HL-60 (cell line): ENCODE results near the gene BAZ1B.

Experiments used
- DNase-seq, 2 experiments: peaks; one replicate each; pipeline ENCODE4 v3.0.0-alpha.2; 2010 to 2020; ENCODE audit warnings: low read depth in 1 of 2, low spot score in 1 of 2
- H3K27ac ChIP-seq: fragments of 250-450 bp; sonication (Bioruptor Pico); replicated peaks from 2 replicates; pipeline ENCODE4 v1.5.1; 2020; ENCODE audit warnings: mild to moderate bottlenecking, moderate library complexity
- H3K27me3 ChIP-seq: fragments of 250-450 bp; sonication (Bioruptor Pico); 2 replicates; pipeline ENCODE4 v1.5.1; 2021; ENCODE audit warnings: mild to moderate bottlenecking, moderate library complexity; ENCODE audit not compliant: insufficient read depth, poor library complexity, severe bottlenecking
- H3K4me3 ChIP-seq: replicated peaks from 2 replicates; pipeline ENCODE4 v1.5.1; 2011; ENCODE audit warnings: mild to moderate bottlenecking, control low read depth, low read length; ENCODE audit not compliant: insufficient read depth
- GABPA ChIP-seq: IDR thresholded peaks from 2 replicates; pipeline ENCODE4 v1.6.1; 2012; ENCODE audit warnings: low read depth
- POLR2AphosphoS5 ChIP-seq: IDR thresholded peaks from 2 replicates; pipeline ENCODE4 v1.6.1; 2012; ENCODE audit warnings: low read depth
- SPI1 ChIP-seq: IDR thresholded peaks from 2 replicates; pipeline ENCODE4 v1.6.1; 2012; ENCODE audit warnings: low read depth, mild to moderate bottlenecking, borderline replicate concordance
- TF ChIP-seq, protein P1 (sequence below): IDR thresholded peaks from 2 replicates; pipeline ENCODE4 v1.6.1; 2012; ENCODE audit warnings: low read depth; ENCODE audit not compliant: insufficient replicate concordance
- TF ChIP-seq, protein P2 (sequence below): IDR thresholded peaks from one replicate; pipeline ENCODE4 v1.5.1; 2011; ENCODE audit warnings: low read length, control low read depth, inconsistent platforms; ENCODE audit not compliant: insufficient read depth

BAZ1B gene

DNA sequence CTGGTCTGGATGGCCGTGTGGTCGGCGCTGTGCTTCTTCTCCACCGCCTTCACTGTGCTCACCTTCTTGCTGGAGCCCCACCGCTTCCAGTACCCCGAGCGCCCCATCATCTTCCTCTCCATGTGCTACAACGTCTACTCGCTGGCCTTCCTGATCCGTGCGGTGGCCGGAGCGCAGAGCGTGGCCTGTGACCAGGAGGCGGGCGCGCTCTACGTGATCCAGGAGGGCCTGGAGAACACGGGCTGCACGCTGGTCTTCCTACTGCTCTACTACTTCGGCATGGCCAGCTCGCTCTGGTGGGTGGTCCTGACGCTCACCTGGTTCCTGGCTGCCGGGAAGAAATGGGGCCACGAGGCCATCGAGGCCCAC, 87.4 kb downstream of the BAZ1B start:
- no peak for TF ChIP-seq GABPA
- TF ChIP-seq, protein P1, sequence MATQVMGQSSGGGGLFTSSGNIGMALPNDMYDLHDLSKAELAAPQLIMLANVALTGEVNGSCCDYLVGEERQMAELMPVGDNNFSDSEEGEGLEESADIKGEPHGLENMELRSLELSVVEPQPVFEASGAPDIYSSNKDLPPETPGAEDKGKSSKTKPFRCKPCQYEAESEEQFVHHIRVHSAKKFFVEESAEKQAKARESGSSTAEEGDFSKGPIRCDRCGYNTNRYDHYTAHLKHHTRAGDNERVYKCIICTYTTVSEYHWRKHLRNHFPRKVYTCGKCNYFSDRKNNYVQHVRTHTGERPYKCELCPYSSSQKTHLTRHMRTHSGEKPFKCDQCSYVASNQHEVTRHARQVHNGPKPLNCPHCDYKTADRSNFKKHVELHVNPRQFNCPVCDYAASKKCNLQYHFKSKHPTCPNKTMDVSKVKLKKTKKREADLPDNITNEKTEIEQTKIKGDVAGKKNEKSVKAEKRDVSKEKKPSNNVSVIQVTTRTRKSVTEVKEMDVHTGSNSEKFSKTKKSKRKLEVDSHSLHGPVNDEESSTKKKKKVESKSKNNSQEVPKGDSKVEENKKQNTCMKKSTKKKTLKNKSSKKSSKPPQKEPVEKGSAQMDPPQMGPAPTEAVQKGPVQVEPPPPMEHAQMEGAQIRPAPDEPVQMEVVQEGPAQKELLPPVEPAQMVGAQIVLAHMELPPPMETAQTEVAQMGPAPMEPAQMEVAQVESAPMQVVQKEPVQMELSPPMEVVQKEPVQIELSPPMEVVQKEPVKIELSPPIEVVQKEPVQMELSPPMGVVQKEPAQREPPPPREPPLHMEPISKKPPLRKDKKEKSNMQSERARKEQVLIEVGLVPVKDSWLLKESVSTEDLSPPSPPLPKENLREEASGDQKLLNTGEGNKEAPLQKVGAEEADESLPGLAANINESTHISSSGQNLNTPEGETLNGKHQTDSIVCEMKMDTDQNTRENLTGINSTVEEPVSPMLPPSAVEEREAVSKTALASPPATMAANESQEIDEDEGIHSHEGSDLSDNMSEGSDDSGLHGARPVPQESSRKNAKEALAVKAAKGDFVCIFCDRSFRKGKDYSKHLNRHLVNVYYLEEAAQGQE = no peak
- no peak for TF ChIP-seq POLR2AphosphoS5
- no peak for TF ChIP-seq SPI1
- TF ChIP-seq, protein P2, sequence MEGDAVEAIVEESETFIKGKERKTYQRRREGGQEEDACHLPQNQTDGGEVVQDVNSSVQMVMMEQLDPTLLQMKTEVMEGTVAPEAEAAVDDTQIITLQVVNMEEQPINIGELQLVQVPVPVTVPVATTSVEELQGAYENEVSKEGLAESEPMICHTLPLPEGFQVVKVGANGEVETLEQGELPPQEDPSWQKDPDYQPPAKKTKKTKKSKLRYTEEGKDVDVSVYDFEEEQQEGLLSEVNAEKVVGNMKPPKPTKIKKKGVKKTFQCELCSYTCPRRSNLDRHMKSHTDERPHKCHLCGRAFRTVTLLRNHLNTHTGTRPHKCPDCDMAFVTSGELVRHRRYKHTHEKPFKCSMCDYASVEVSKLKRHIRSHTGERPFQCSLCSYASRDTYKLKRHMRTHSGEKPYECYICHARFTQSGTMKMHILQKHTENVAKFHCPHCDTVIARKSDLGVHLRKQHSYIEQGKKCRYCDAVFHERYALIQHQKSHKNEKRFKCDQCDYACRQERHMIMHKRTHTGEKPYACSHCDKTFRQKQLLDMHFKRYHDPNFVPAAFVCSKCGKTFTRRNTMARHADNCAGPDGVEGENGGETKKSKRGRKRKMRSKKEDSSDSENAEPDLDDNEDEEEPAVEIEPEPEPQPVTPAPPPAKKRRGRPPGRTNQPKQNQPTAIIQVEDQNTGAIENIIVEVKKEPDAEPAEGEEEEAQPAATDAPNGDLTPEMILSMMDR = no peak

DNA sequence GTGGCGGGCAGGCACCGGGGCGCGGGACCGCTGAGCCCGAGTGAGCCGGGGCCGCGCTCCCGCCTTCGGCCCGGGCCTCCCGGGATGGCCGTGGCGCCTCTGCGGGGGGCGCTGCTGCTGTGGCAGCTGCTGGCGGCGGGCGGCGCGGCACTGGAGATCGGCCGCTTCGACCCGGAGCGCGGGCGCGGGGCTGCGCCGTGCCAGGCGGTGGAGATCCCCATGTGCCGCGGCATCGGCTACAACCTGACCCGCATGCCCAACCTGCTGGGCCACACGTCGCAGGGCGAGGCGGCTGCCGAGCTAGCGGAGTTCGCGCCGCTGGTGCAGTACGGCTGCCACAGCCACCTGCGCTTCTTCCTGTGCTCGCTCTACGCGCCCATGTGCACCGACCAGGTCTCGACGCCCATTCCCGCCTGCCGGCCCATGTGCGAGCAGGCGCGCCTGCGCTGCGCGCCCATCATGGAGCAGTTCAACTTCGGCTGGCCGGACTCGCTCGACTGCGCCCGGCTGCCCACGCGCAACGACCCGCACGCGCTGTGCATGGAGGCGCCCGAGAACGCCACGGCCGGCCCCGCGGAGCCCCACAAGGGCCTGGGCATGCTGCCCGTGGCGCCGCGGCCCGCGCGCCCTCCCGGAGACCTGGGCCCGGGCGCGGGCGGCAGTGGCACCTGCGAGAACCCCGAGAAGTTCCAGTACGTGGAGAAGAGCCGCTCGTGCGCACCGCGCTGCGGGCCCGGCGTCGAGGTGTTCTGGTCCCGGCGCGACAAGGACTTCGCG, 88.0 kb downstream of the BAZ1B start:
- TF ChIP-seq POLR2AphosphoS5 (no peak), SPI1 (no peak), GABPA (no peak)
- TF ChIP-seq, protein P1 = no peak
- TF ChIP-seq, protein P2 = no peak
- Histone ChIP-seq H3K27ac (no peak overlapping the region), H3K4me3 (no peak overlapping the region), H3K27me3 (no peaks in the 10 kb centered on the region)
- DNase-seq = no peak

More for the DNA sequence above, 87.4 kb downstream of the BAZ1B start:
- no peak for DNase-seq
- H3K4me3 ChIP-seq = no peak overlapping the region
- no peak overlapping the region for H3K27ac ChIP-seq
- H3K27me3 ChIP-seq = no peaks in the 10 kb centered on the region

DNA sequence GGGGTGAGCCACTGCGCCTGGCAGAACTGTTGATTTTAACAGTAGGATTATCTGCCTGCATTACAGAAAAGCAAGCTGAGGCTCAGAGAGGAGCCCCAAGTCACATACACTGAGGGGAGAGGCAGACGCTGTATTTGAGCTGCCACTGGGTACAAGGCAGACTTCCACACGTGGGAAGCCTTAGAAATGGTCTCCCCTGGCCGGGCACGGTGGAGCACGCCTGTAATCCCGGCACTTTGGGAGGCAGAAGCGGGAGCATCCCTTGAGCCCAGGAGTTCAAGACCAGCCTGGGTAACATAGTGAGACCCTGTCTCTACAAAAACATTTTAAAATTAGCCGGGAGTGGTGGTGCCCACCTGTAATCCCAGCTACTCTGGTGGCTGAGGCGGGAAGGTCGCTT, 89.4 kb downstream of the BAZ1B start:
- Histone ChIP-seq H3K4me3 (no peak overlapping the region), H3K27ac (no peak overlapping the region), H3K27me3 (no peaks in the 10 kb centered on the region)
- no peak for TF ChIP-seq POLR2AphosphoS5
- TF ChIP-seq, protein P1 = no peak
- TF ChIP-seq, protein P2 = no peak
- no peak for TF ChIP-seq SPI1
- TF ChIP-seq GABPA = no peak
- DNase-seq = no peak
